Inferior parietal cortex (tissue), 1 donor: ENCODE results near the gene NEDD4L.
"Not testable (repeated sequence)": the region's sequence is repeated elsewhere in the genome, so short reads cannot be mapped to it uniquely, and the experiment has no call there.

Experiments
- DNase-seq: peaks from one replicate; pipeline ENCODE4 v3.0.0-alpha.2; 2016; ENCODE audit errors: extremely low spot score

NEDD4L gene

GRCh38 chr18:58370612-58371011 lies 326.6 kb downstream of the NEDD4L start:
- no peak for DNase-seq

- DNase-seq = no peak
These were observed 329.5 kb downstream of the NEDD4L start for GRCh38 chr18:58373481-58373880.

GRCh38 chr18:58375051-58375450 lies 331.0 kb downstream of the NEDD4L start:
- no peak for DNase-seq

GRCh38 chr18:58378411-58379379 lies 334.7 kb downstream of the NEDD4L start:
- DNase-seq = no peak

GRCh38 chr18:58379443-58379842 lies 335.4 kb downstream of the NEDD4L start:
- DNase-seq = no peak

- not testable (repeated sequence) for DNase-seq
These were observed 336.1 kb downstream of the NEDD4L start for GRCh38 chr18:58380113-58380512.

- DNase-seq = no peak
These were observed 337.8 kb downstream of the NEDD4L start for GRCh38 chr18:58381676-58382411.

GRCh38 chr18:58382446-58382845 lies 338.4 kb downstream of the NEDD4L start:
- DNase-seq = no peak

GRCh38 chr18:58385472-58385871 lies 341.4 kb downstream of the NEDD4L start:
- no peak for DNase-seq

- peak; percentile 46 for DNase-seq
These were observed 342.8 kb downstream of the NEDD4L start for GRCh38 chr18:58386780-58387179.

- DNase-seq = no peak
These were observed 343.7 kb downstream of the NEDD4L start for GRCh38 chr18:58387716-58388115.

- DNase-seq = no peak
These were observed 344.7 kb downstream of the NEDD4L start for GRCh38 chr18:58388736-58389135.

GRCh38 chr18:58389745-58390144 lies 345.7 kb downstream of the NEDD4L start:
- no peak for DNase-seq

GRCh38 chr18:58390399-58390798 lies 346.4 kb downstream of the NEDD4L start:
- no peak for DNase-seq

- no peak for DNase-seq
These were observed 347.3 kb downstream of the NEDD4L start for GRCh38 chr18:58391231-58391825.

- DNase-seq = no peak
These were observed 347.9 kb downstream of the NEDD4L start for GRCh38 chr18:58391932-58392323.

- DNase-seq = peak; percentile 69
These were observed 348.4 kb downstream of the NEDD4L start for GRCh38 chr18:58392324-58393000.

GRCh38 chr18:58393295-58393694 lies 349.3 kb downstream of the NEDD4L start:
- DNase-seq = no peak

GRCh38 chr18:58394046-58394445 lies 350.0 kb downstream of the NEDD4L start:
- no peak for DNase-seq

- DNase-seq = no peak
These were observed 350.8 kb downstream of the NEDD4L start for GRCh38 chr18:58394602-58395425.

- no peak for DNase-seq
These were observed 352.1 kb downstream of the NEDD4L start for GRCh38 chr18:58396144-58396543.
